Bronchial epithelial cell (primary cell): ENCODE results near the gene KCNJ6. TPM values are rescaled to one million over a fixed set of nuclear protein-coding genes. Genes with fewer than 3 reads are reported as not detected.

Experiments
- DNase-seq: peaks from one replicate; pipeline ENCODE4 v3.0.0-alpha.2; 2010; ENCODE audit warnings: low read depth
- FAIRE-seq: peaks from 2 replicates; lab custom pipeline; 2011; peaks lifted over from hg19 to GRCh38; lab: Jason Lieb, UNC
- H3K27me3 ChIP-seq: 2 replicates; pipeline ENCODE4 v1.5.1; 2011; ENCODE audit warnings: low read length; ENCODE audit not compliant: control insufficient read depth, insufficient read depth
- H3K36me3 ChIP-seq: 2 replicates; pipeline ENCODE4 v1.5.1; 2011; ENCODE audit warnings: low read length; ENCODE audit not compliant: control insufficient read depth, insufficient read depth
- H3K4me3 ChIP-seq: 2 replicates; pipeline ENCODE4 v1.5.1; 2011; ENCODE audit warnings: mild to moderate bottlenecking, low read depth, low read length, control low read depth
- CTCF ChIP-seq: IDR thresholded peaks from 2 replicates; pipeline ENCODE4 v1.5.1; 2011; ENCODE audit warnings: mild to moderate bottlenecking, moderate library complexity, low read length, control low read depth, inconsistent platforms; ENCODE audit not compliant: insufficient read depth, severe bottlenecking
- total RNA-seq: library from RNA; depleted of rRNA; stranded (reverse); fragments of >200 nt; gene quantifications from 2 replicates; pipeline ENCODE4 v1.2.1, GENCODE V29; 2014

The KCNJ6 gene
- total RNA-seq, 1 donor from 2014 or later: not detected

GRCh38 chr21:37568916-37569315 lies 347.3 kb downstream of the KCNJ6 start:
- Histone ChIP-seq H3K4me3 (no peak overlapping the region), H3K36me3 (no peaks in the 10 kb centered on the region), H3K27me3 (no peaks in the 10 kb centered on the region)
- no peak for FAIRE-seq
- no peak for DNase-seq
- no peak for TF ChIP-seq CTCF

- FAIRE-seq (no peak), DNase-seq (no peak)
- no peaks in the 10 kb centered on the region for H3K36me3 ChIP-seq
- no peaks in the 10 kb centered on the region for H3K27me3 ChIP-seq
- H3K4me3 ChIP-seq: no peak overlapping the region
- no peak for TF ChIP-seq CTCF
Observed at GRCh38 chr21:37568415-37568814, 347.8 kb downstream of the KCNJ6 start.

GRCh38 chr21:37566790-37567615 lies 349.3 kb downstream of the KCNJ6 start:
- no peak for TF ChIP-seq CTCF
- H3K36me3 ChIP-seq: no peaks in the 10 kb centered on the region
- H3K27me3 ChIP-seq: no peaks in the 10 kb centered on the region
- no peak for FAIRE-seq
- DNase-seq: no peak
- no peak overlapping the region for H3K4me3 ChIP-seq

DNA sequence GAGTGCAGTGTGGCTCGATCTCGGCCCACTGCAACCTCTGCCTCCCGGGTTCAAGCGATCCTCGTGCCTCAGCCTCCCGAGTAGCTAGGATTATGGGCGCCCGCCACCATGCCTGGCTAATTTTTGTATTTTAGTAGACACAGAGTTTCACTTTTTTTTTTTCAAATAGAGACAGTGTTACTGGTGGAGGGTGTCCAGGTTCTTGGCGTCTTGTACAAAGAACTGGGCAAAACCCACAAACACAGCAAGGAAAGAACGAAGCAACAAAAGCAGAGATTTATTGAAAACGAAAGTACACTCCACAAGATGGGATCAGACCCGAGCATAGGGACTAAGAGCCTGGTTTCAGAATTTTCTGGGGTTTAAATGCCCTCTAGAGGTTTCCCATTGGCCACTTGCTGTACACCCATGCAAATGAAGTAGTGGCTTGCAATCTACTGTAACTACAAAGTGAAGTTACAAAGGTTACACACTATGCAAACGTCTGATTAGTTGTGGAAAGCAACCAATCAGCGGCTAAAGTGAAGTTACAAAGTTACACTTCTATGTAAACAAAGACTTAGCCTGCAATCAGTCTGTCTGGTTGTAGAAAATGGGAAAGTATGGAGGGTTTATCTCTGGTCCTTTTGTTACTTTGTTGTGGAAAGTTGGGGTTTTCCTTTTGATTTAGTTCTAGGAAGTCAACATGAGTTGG lies 350.6 kb downstream of the KCNJ6 start:
- TF ChIP-seq CTCF: no peak
- Histone ChIP-seq H3K36me3 (no peaks in the 10 kb centered on the region), H3K27me3 (no peaks in the 10 kb centered on the region), H3K4me3 (no peak overlapping the region)
- DNase-seq (no peak), FAIRE-seq (no peak)

- no peak overlapping the region for H3K4me3 ChIP-seq
Observed at GRCh38 chr21:37564924-37565529, 351.2 kb downstream of the KCNJ6 start.

More at GRCh38 chr21:37564924-37565529, 351.2 kb downstream of the KCNJ6 start:
- DNase-seq (no peak), FAIRE-seq (no peak)
- no peak for TF ChIP-seq CTCF
- no peaks in the 10 kb centered on the region for H3K27me3 ChIP-seq
- H3K36me3 ChIP-seq: no peaks in the 10 kb centered on the region
